T47D (cell line): ENCODE measurements around the gene RPA1.

ENCODE experiments used
- DNase-seq, 2 experiments: peaks; one replicate each; pipeline versions ENCODE4 v3.0.0 to v3.0.0-alpha.2; 2011 to 2012; ENCODE audit warnings: low read depth in 1 of 2, low spot score in 1 of 2
- JUND ChIP-seq: IDR thresholded peaks from 2 replicates; pipeline ENCODE4 v1.6.1; 2012; ENCODE audit warnings: low read depth
- in situ Hi-C: cut with HindIII; loops from 2 replicates; pipeline ENCODE4 v1.10.0; 2016; ENCODE audit warnings: low sequenced_read_pairs, low pct_unique_long_range_greater_than_20kb

The RPA1 gene

DNA sequence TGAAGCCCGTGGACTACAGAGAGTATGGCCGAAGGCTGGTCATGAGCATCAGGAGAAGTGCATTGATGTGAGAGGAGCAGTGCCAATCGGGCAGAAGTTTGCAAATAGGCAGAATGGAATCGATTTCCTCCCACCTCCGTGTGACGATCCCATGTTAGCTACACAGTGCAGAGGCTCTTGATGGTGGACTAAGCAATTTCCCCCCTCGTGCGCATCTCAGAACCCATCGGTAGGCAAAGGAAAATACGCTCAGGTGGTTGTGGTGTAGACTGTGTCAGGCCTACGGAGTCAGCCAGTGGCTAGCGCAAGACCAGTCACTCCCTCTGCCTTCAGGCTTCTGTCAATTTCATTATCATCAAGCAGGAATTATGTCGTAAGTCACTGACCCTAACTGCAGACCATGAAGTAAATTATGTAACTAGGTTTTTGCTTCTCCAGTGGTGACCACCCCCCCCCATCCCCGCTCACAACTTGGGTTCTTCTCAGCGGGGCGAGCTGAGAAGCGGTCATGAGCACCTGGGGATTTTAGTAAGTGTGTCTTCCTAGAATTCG is 67.4 kb downstream of the RPA1 start:
- no peak for TF ChIP-seq JUND
- in situ Hi-C loops = no loop called here
- no peak for DNase-seq

GRCh38 chr17:1898332-1898731 is 68.5 kb downstream of the RPA1 start:
- in situ Hi-C loops = no loop called here
- no peak for DNase-seq
- TF ChIP-seq JUND = no peak

DNA sequence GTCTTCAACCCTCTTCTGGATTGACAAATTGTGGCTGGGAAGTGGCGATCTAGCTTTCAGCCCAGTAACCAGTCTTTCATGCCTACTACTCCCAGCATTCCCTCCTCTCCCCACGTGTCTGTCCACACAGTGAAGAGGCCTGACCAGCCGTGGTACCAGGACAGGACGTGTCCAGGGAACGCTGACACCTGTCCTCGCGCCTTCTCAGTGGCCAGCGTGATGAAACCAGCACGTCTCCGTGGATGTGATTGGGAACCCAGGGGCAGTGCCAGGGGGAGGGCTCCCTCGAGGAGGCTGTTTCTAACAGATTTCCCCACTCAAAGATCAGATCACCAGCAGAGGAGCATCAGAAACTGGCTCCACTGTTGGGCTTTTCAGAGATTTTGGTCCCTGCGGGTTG is 69.1 kb downstream of the RPA1 start:
- DNase-seq = no peak
- in situ Hi-C loops = no loop called here
- no peak for TF ChIP-seq JUND

- in situ Hi-C loops = no loop called here
- no peak for DNase-seq
- TF ChIP-seq JUND = no peak
Observed at GRCh38 chr17:1899403-1900000, 69.7 kb downstream of the RPA1 start.

DNA sequence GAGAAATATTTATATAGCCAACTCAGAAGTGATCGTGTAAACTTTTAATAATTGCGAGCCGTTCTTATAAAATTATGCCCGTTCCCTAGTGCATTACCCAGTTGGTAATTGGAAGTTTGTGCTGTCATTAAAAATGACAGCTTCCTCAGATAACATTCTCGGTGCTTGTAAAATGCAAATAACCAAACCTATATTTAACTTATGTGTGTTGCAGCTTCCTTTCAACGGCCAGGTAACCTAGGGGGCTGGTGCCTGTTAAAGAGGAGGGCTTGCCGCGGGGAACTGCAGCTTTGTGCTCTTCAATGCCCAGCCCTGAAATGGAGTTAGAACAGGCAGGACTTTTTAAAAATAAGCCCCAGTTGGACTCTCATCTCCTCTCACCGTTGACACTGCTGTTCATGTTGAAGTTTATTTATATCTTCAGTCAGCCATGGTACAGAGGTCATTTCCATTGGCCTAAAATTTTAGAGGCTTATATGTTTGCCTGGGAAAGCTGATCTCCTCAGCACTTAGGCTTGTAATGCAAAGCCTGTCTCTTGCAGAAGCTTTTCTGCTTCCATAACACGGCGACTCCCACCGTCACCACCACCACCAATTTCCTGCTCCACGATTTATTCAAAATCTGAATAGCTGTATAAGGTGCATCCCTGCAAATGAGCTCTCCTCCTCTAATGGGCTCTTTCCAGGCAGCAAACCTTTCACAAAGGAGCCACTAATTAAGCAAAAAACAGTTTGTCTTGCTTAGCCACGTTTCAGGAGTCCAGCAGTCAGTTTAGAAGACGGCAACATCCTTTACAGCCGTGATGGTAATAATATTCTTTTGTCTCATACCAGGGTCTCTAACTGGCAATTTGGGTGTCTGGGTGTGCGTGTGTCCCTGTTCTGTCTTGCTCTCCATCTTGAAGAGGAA is 74.7 kb downstream of the RPA1 start:
- no peak for DNase-seq
- in situ Hi-C loops = no loop called here
- TF ChIP-seq JUND = no peak

- in situ Hi-C loops = no loop called here
- no peak for TF ChIP-seq JUND
- no peak for DNase-seq
Observed at GRCh38 chr17:1905190-1905913, 75.5 kb downstream of the RPA1 start.

DNA sequence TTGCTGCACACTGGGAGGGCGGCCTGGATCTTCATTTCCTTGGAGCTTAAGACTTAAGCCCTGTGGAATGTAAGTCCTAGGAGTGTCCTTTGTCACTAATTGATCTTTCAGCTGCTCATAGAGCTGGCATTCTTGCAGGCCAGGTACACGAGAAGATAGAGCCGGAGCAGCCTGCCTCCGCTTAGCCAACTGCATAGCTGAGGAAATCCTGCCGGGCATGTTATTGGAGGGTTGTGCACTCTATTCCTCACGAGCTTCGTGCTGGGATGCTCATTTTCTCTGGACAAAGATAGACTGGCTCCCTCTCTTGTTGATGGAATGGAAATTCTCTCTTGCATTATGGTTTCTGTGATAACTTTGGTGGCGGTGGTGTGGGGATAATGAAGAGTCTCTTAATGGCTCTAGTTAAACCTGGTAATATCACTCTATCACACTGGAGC is 76.9 kb downstream of the RPA1 start:
- in situ Hi-C loops = no loop called here
- no peak for TF ChIP-seq JUND
- peak in 1 of 2 experiments; percentile 19 for DNase-seq

DNA sequence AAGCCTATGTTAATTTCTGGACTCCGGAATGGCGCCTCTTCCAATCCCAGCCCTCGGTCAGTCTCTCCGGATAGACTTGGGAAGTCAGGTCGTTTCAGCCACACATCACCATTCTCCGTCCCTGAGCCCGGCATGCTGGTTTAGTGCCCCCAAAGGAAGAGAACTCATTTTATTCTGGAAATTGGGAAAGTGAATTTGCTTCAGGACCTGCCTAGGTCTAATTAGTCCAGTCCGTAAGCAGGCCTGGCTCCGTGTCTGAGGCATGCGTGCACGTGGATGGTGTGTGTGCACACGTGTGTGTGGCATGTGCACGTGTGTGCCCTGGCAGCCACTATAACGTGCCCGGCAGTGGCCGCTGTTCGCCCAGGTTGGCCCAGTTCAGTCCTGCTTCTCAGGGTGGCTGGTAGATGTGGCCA is 77.4 kb downstream of the RPA1 start:
- DNase-seq = no peak
- no peak for TF ChIP-seq JUND
- in situ Hi-C loops = no loop called here

DNA sequence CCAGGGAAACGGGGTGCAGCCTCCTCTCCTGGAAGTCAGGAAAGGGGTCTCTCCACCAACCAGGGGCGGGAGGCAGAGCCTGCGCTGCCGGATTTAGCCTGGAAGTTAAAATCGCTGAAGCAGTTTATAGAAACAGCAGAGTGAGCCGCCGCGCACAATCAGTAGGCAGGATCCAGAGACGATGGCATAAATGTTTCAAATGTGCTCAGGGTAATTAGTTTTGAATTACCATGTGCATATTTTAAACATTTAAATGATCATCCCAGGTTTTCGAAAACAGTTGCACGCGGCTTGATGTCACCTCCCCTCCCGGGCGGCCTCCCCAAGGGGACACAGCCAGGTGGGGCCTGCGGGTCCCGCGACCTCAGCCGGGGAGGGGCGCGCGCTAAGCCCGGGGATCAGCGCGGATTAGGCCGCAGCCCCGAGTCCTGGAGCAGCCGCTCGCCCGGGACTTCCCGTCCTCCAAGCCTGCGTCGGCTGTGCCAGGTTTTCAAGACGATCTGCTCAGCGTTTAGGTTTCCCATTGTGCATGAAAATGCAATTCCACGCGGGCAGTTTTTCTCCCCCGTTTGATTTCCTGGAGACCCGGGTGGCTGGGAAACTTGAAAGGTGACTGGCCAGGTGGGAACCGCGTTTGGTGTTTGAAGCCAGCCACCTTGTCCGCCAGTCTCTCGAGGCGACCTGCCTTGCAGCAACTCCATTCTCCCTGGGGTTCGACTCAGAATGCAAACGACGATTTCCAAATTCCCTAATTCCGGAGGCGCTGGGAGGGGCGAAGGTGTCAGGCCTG is 78.3 kb downstream of the RPA1 start:
- no peak for DNase-seq
- TF ChIP-seq JUND = no peak
- in situ Hi-C loops = no loop called here

DNA sequence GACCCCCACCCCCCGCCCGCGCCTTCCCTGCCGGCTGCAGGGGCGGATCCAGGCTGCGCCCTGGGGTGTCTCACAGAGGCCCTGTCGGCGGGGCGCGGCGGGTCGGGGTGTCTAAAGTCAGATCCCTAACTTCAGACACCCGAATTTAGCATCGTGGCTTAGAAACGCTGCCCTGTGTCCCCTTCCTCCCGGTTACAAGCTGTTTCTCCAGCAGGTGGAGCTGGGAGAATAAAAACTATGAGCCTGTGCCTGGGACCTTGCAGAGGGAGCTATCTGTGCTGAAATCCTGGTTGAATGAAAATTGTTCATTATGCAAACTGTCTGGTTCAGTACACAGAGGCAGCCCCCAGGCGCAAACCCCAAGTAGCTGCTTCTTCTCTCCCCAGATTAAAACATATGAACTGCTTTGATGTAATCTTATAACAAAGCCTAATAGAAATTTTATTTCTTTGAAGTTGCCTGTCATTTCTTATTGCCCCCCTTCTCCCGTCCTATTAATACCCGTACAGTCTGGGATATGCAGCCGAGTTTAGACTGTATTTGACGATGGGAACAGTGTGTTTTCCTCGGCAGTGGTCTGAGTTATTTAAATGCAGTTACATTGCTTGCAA is 79.0 kb downstream of the RPA1 start:
- DNase-seq = peak; percentile 67 to 85
- no peak for TF ChIP-seq JUND
- in situ Hi-C loops = no loop called here

DNA sequence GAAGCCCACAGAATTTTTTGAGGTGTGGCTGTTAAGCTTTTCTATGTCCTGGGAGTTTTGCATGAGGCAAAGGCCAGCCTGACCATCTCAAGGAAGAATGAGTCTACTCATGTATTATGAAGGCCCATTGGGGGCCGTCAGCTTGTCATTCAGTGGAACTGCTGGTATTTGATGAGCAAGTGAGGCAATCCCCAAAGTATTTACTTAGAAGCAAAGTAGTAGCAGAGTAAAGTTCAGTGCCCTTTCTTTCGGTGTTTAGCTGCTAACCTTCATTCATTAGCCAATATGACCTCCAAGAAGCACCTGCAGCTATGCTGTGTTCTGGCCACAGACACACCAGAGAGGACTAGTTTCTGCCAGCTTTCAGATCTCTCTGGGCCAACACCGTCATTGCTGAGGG is 80.2 kb downstream of the RPA1 start:
- no peak for DNase-seq
- no peak for TF ChIP-seq JUND
- in situ Hi-C loops = no loop called here
